ENCODE results near the gene PRRT1B.
"Not testable (repeated sequence)": the region's sequence is repeated elsewhere in the genome, so short reads cannot be mapped to it uniquely, and the experiment has no call there.

The PRRT1B gene

GRCh38 chr9:131545786-131546335, 538 bp downstream of the PRRT1B start:
- peak; percentile 24 for ATAC-seq
- TF ChIP-seq OSR1 (CRISPR knock-in tag; IDR thresholded peaks at IDR 0.05) (no peak), TSHZ2 (CRISPR knock-in tag; IDR thresholded peaks at IDR 0.05) (no peak), ESRRG (CRISPR knock-in tag; IDR thresholded peaks at IDR 0.05) (no peak), ARNTL (CRISPR knock-in tag; IDR thresholded peaks at IDR 0.05; ENCODE audit: borderline replicate concordance, low read depth) (no peak), TOX (CRISPR knock-in tag; IDR thresholded peaks at IDR 0.05; ENCODE audit: borderline replicate concordance) (no peak), ZNF70 (CRISPR knock-in tag; IDR thresholded peaks at IDR 0.05) (no peak), SNAI2 (CRISPR knock-in tag; IDR thresholded peaks at IDR 0.05) (no peak), CSDC2 (CRISPR knock-in tag; IDR thresholded peaks at IDR 0.05) (no peak), CREB5 (CRISPR knock-in tag; IDR thresholded peaks at IDR 0.05; ENCODE audit: low read depth) (no peak), PPARA (CRISPR knock-in tag; IDR thresholded peaks at IDR 0.05; ENCODE audit: borderline replicate concordance) (no peak), POU6F1 (CRISPR knock-in tag; IDR thresholded peaks at IDR 0.05; ENCODE audit: borderline replicate concordance, low read depth) (no peak), ZFP3 (CRISPR knock-in tag; IDR thresholded peaks at IDR 0.05) (no peak), GLIS3 (CRISPR knock-in tag; IDR thresholded peaks at IDR 0.05) (no peak), CSRNP3 (CRISPR knock-in tag; IDR thresholded peaks at IDR 0.05) (no peak), ZFP30 (CRISPR knock-in tag; IDR thresholded peaks at IDR 0.05) (no peak), ZC3H10 (CRISPR knock-in tag; IDR thresholded peaks at IDR 0.05) (no peak), TCF4 (CRISPR knock-in tag; IDR thresholded peaks at IDR 0.05; ENCODE audit: borderline replicate concordance) (no peak)

- ATAC-seq = peak; percentile 87
- TF ChIP-seq POU6F1 (CRISPR knock-in tag; IDR thresholded peaks at IDR 0.05; ENCODE audit: borderline replicate concordance, low read depth) (no peak), SNAI2 (CRISPR knock-in tag; IDR thresholded peaks at IDR 0.05) (no peak), TOX (CRISPR knock-in tag; IDR thresholded peaks at IDR 0.05; ENCODE audit: borderline replicate concordance) (no peak)
Measured at GRCh38 chr9:131546336-131547084, 1.2 kb downstream of the PRRT1B start.

- not testable (repeated sequence) for ATAC-seq
Measured at GRCh38 chr9:131549186-131549585, 3.9 kb downstream of the PRRT1B start.

GRCh38 chr9:131550465-131550864, 5.1 kb downstream of the PRRT1B start:
- not testable (repeated sequence) for ATAC-seq
